Trophoblast cell (in vitro differentiated cells and primary cell): Measurements from ENCODE around the gene IL16.

Experiments used
- DNase-seq, 2 donors: peaks; one replicate each; pipeline ENCODE4 v3.0.0-alpha.2; 2016
- H2AFZ ChIP-seq: 2 replicates; pipeline ENCODE4 v1.6.1; 2013; ENCODE audit warnings: low read length, moderate library complexity, mild to moderate bottlenecking; ENCODE audit not compliant: insufficient read depth, poor library complexity
- H2AK5ac ChIP-seq: 2 replicates; pipeline ENCODE4 v1.6.1; 2013; ENCODE audit warnings: mild to moderate bottlenecking, low read length
- H2BK120ac ChIP-seq: 2 replicates; pipeline ENCODE4 v1.6.1; 2013; ENCODE audit warnings: low read length, mild to moderate bottlenecking, moderate library complexity; ENCODE audit not compliant: insufficient read depth, poor library complexity
- H2BK12ac ChIP-seq: 2 replicates; pipeline ENCODE4 v1.6.1; 2013; ENCODE audit warnings: mild to moderate bottlenecking, low read length, moderate library complexity
- H2BK5ac ChIP-seq: 2 replicates; pipeline ENCODE4 v1.6.1; 2013; ENCODE audit warnings: low read length, low read depth, moderate library complexity, mild to moderate bottlenecking; ENCODE audit not compliant: poor library complexity
- H3K14ac ChIP-seq: 2 replicates; pipeline ENCODE4 v1.6.1; 2013; ENCODE audit warnings: mild to moderate bottlenecking, low read length
- H3K18ac ChIP-seq: 2 replicates; pipeline ENCODE4 v1.6.1; 2013; ENCODE audit warnings: mild to moderate bottlenecking, low read length
- H3K23ac ChIP-seq: 2 replicates; pipeline ENCODE4 v1.6.1; 2013; ENCODE audit warnings: low read length
- H3K27ac ChIP-seq: 2 replicates; pipeline ENCODE4 v1.5.1; 2013; ENCODE audit warnings: low read depth, mild to moderate bottlenecking, inconsistent platforms, low read length, moderate library complexity
- H3K27me3 ChIP-seq: 2 replicates; pipeline ENCODE4 v1.6.1; 2013; ENCODE audit warnings: inconsistent platforms, mild to moderate bottlenecking, low read length, moderate library complexity; ENCODE audit not compliant: insufficient read depth
- H3K36me3 ChIP-seq, 2 experiments: 1 replicate in 1 of 2; 2 replicates in 1 of 2; pipeline ENCODE4 v1.6.1; 2013; ENCODE audit warnings: low read length in 2 of 2, mild to moderate bottlenecking in 2 of 2, moderate library complexity in 1 of 2; ENCODE audit not compliant: insufficient read depth in 2 of 2, control insufficient read depth in 1 of 2
- H3K4ac ChIP-seq: 2 replicates; pipeline ENCODE4 v1.6.1; 2013; ENCODE audit warnings: low read depth, mild to moderate bottlenecking, low read length, moderate library complexity
- H3K4me1 ChIP-seq, 2 experiments: 1 replicate in 1 of 2; 2 replicates in 1 of 2; pipeline ENCODE4 v1.6.1; 2013; ENCODE audit warnings: low read length in 2 of 2, mild to moderate bottlenecking in 2 of 2, moderate library complexity in 1 of 2; ENCODE audit not compliant: insufficient read depth in 2 of 2, control insufficient read depth in 1 of 2
- H3K4me2 ChIP-seq: 2 replicates; pipeline ENCODE4 v1.6.1; 2013; ENCODE audit warnings: inconsistent platforms, mild to moderate bottlenecking, low read length, moderate library complexity
- H3K4me3 ChIP-seq: 2 replicates; pipeline ENCODE4 v1.5.1; 2013; ENCODE audit warnings: mild to moderate bottlenecking, low read depth, low read length, inconsistent platforms
- H3K79me1 ChIP-seq: one replicate; pipeline ENCODE4 v1.6.1; 2013; ENCODE audit warnings: low read length
- H3K79me2 ChIP-seq: 2 replicates; pipeline ENCODE4 v1.6.1; 2013; ENCODE audit warnings: low read length, mild to moderate bottlenecking; ENCODE audit not compliant: control insufficient read depth, insufficient read depth, poor library complexity
- H3K9ac ChIP-seq: 2 replicates; pipeline ENCODE4 v1.6.1; 2013; ENCODE audit warnings: mild to moderate bottlenecking, low read length
- H3K9me3 ChIP-seq: 2 replicates; pipeline ENCODE4 v1.6.1; 2013; ENCODE audit warnings: low read depth, mild to moderate bottlenecking, control low read depth, inconsistent platforms, low read length; ENCODE audit not compliant: insufficient read depth
- H4K12ac ChIP-seq: 2 replicates; pipeline ENCODE4 v1.6.1; 2013; ENCODE audit warnings: low read depth, mild to moderate bottlenecking, low read length, moderate library complexity
- H4K8ac ChIP-seq: 2 replicates; pipeline ENCODE4 v1.6.1; 2013; ENCODE audit warnings: low read depth, mild to moderate bottlenecking, low read length, moderate library complexity
- H4K91ac ChIP-seq: one replicate; pipeline ENCODE4 v1.6.1; 2013; ENCODE audit warnings: low read depth, mild to moderate bottlenecking, low read length, moderate library complexity
- WGBS: extraction: QIAGEN DNeasy Blood & Tissue Kit; methylation state at CpG from one replicate; pipeline ENCODE4 v1.1.7; 2013; ENCODE audit warnings: missing lambda C conversion rate; ENCODE audit not compliant: insufficient read length, insufficient coverage; ENCODE audit errors: extremely low coverage; 5-methylcytosine and 5-hydroxymethylcytosine counted together

IL16 gene

DNA sequence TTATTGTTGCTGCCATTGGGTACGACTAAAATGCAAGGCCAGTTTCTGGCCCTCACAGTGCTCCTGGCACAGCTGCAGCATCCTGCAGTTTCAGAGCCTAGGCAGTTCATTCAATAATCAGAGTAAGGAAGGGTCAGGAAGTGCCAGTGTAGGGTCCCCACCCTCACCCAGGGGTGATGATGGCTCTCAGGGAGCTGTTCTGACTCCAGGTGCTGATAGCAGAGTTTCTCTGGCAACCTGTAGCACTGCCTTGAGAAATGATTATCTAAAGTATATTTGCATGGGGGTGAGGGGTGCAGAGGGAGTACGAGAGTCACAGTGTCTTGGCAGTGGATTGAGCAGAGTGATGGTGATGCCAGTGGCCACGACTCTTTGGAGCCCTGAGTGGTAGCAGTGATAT, 15.5 kb upstream of the IL16 start:
- H3K36me3 ChIP-seq = no peaks in the 10 kb centered on the region
- no peak overlapping the region for H3K23ac ChIP-seq
- H4K91ac ChIP-seq = no peak overlapping the region
- no peaks in the 10 kb centered on the region for H3K4me1 ChIP-seq
- no peak overlapping the region for H2BK120ac ChIP-seq
- H2BK12ac ChIP-seq = no peak overlapping the region
- H3K79me2 ChIP-seq = no peaks in the 10 kb centered on the region
- no CpG with 5 or more reads among the region's 3 CpGs for WGBS
- peaks cover 2% of the 10 kb centered on the region for H3K9me3 ChIP-seq
- no peak overlapping the region for H4K12ac ChIP-seq
- H3K4me2 ChIP-seq = no peak overlapping the region
- H3K18ac ChIP-seq = no peak overlapping the region
- H3K4me3 ChIP-seq = no peak overlapping the region
- no peak overlapping the region for H4K8ac ChIP-seq
- H3K4ac ChIP-seq = no peak overlapping the region
- no peak overlapping the region for H3K14ac ChIP-seq
- no peak overlapping the region for H2AFZ ChIP-seq
- no peak for DNase-seq
- no peak overlapping the region for H2AK5ac ChIP-seq
- H2BK5ac ChIP-seq = no peak overlapping the region
- no peak overlapping the region for H3K27ac ChIP-seq
- H3K27me3 ChIP-seq = no peaks in the 10 kb centered on the region
- H3K79me1 ChIP-seq = no peaks in the 10 kb centered on the region
- no peak overlapping the region for H3K9ac ChIP-seq

DNA sequence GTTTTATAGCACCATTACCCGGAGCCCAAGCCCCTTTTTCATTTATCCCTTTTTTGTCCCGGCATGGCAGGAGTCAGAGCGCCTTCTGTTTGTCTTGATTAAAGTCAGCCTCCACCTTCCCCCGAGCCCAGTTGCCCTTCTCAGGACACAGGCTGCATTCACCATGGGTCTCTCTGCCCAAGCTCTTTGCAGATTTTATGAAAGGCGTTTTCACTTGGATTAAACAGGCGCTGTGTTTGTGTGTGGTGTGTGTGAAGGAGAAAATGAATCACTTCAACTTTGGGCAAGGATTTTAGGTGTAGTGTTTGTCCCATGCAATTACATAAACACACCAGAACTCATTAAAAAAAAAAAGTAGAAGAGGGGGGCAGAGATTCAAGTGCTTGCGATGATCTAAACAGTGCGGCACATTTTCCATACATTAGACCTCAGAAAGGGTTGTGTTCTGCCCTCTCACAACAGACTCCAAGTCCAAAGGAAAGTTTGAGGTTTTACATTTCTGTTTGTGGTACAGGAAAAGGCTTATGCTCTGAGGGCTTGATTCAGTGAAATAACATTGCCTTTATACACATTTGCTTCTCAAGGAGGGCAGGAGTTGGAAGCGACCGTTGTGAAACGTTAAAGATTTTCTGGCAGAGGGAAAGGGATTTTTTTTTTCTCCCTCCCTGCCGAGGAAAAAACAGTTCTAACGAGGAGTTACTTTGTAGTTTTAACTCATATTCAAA, 14.5 kb upstream of the IL16 start:
- Histone ChIP-seq H3K4me3 (no peak overlapping the region), H2AK5ac (no peak overlapping the region), H3K4me2 (no peak overlapping the region), H4K12ac (no peak overlapping the region), H2BK120ac (no peak overlapping the region), H2AFZ (no peak overlapping the region), H3K79me1 (no peaks in the 10 kb centered on the region), H3K4me1 (no peaks in the 10 kb centered on the region), H3K18ac (no peak overlapping the region), H2BK12ac (no peak overlapping the region), H3K79me2 (no peaks in the 10 kb centered on the region), H4K91ac (no peak overlapping the region), H3K36me3 (no peaks in the 10 kb centered on the region), H4K8ac (no peak overlapping the region), H3K27ac (no peak overlapping the region), H3K4ac (no peak overlapping the region), H3K27me3 (no peaks in the 10 kb centered on the region), H3K14ac (no peak overlapping the region), H2BK5ac (no peak overlapping the region), H3K9me3 (peaks cover 2% of the 10 kb centered on the region), H3K23ac (no peak overlapping the region), H3K9ac (no peak overlapping the region)
- DNase-seq = no peak
- no CpG with 5 or more reads among the region's 13 CpGs for WGBS

DNA sequence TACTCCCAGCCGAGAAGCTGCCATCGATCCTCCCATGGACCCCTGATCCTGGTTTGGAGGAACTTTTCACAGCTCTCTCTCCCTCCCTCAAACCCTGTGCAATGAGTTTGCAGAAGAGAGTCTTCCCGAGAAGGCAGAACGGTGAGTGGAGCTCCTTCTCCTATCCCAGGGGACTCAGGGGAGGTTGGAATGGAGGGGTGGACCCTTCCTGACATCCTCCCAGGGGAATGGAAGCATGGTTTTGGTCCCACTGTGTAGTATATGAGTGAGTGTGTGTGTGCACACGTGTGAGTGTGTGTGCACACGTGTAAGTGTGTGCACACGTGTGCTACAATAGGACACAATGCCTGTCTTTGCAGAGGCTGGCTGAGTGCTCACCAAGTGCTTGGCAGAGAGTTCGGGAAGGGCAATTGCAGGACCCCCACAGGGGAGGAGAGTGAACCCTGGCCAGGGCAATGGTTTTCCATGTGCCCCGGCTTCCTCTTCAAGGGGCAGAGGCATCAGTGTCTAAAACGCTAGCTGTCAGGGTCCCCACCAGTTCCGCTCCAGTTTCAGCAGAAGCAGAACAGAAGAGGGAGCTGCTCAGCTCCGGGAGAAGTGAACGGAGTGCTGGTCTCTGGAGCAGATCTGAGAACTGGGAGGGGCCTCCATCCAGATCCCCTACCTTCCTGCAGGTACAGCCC, 13.8 kb upstream of the IL16 start:
- Histone ChIP-seq H3K4ac (no peak overlapping the region), H3K79me2 (no peaks in the 10 kb centered on the region), H2AK5ac (no peak overlapping the region), H3K79me1 (no peaks in the 10 kb centered on the region), H2BK5ac (no peak overlapping the region), H3K27ac (no peak overlapping the region), H3K9ac (no peak overlapping the region), H3K4me2 (no peak overlapping the region), H4K12ac (no peak overlapping the region), H2AFZ (no peak overlapping the region), H4K8ac (no peak overlapping the region), H2BK12ac (no peak overlapping the region), H3K36me3 (no peaks in the 10 kb centered on the region), H4K91ac (no peak overlapping the region), H3K23ac (no peak overlapping the region), H3K4me1 (no peaks in the 10 kb centered on the region), H3K14ac (no peak overlapping the region), H2BK120ac (no peak overlapping the region), H3K4me3 (no peak overlapping the region), H3K18ac (no peak overlapping the region), H3K27me3 (no peaks in the 10 kb centered on the region), H3K9me3 (peaks cover 2% of the 10 kb centered on the region)
- no CpG with 5 or more reads among the region's 13 CpGs for WGBS
- DNase-seq = no peak

DNA sequence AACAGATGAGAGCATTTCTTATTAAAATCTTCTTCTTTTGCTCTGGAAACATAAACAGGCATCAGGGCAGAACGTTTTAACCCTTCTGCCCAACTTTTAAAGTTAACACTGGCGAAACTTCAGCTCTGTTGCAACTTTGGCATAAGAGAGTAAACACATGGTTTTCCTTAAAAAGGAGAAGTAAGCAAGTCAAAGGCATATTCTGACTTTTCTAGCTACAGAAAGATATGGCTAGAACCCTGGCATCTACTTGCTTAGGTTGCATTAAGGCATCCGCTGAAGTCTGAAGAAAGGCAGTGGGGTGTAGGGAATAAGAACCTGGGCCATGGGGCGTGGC, 13.3 kb upstream of the IL16 start:
- DNase-seq = no peak
- no peak overlapping the region for H2BK120ac ChIP-seq

More for the DNA sequence above, 13.3 kb upstream of the IL16 start:
- Histone ChIP-seq H3K4me2 (no peak overlapping the region), H2BK12ac (no peak overlapping the region), H3K14ac (no peak overlapping the region), H4K12ac (no peak overlapping the region), H2AK5ac (no peak overlapping the region), H3K79me1 (no peaks in the 10 kb centered on the region), H3K36me3 (no peaks in the 10 kb centered on the region), H2AFZ (no peak overlapping the region), H2BK5ac (no peak overlapping the region), H3K4me3 (no peak overlapping the region), H4K8ac (no peak overlapping the region), H3K79me2 (no peaks in the 10 kb centered on the region), H4K91ac (no peak overlapping the region), H3K9ac (no peak overlapping the region), H3K27me3 (no peaks in the 10 kb centered on the region), H3K9me3 (peaks cover 2% of the 10 kb centered on the region), H3K27ac (no peak overlapping the region), H3K4ac (no peak overlapping the region), H3K18ac (no peak overlapping the region), H3K4me1 (no peaks in the 10 kb centered on the region), H3K23ac (no peak overlapping the region)
- no CpG with 5 or more reads among the region's 4 CpGs for WGBS
